Ecto neural progenitor cell (in vitro differentiated cells): ENCODE results near the gene YIF1A.

Experiments used
- DNase-seq: peaks from one replicate; pipeline ENCODE4 v3.0.0-alpha.2; 2018; ENCODE audit warnings: low spot score

Gene YIF1A

DNA sequence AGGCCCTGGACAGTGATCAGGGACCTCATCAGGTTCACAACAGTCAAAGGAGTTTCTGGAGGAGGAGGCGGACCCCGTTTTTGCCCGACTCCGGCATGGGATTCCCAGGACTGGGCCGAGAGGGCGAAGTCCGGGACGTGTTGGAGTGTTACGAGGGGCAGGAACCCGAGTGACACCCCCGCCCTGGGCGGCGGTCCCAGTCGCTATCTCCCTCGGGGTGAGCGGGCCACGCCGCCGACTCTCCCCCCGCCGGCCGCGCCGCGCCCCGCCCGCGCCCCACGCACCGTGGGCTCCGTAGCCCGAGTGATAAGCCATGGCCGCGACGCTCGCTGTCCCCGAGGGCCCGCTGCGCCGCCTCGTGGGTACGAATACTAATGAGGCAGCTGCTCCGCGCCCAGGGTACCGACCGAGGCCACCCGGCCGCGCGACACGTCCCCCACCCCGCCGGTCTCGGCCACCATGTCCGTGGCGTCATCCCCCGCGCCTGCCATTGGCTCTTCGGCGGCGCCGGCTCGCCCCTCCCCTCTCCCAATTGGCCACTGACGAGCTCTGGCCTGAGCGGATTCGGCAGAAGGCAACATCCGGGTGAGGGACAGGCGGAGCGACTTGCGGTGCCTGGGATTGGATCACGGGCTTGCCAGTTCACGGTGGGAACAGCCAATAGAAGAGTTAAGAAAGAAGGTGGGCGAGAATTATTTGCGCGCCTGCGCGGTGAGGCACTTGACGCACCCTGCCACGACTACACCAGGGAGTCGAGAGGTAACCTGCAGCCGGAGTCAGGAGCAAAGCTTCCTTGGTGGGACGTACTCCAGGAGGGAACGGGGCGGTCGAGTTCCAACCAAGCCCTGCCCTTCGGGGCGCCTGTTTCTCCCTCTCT lies at the start of gene YIF1A:
YIF1A (minus strand) TSS at position 473 of the 877 bp plus-strand sequence; CDS start at position 315, 158 bp downstream.
- DNase-seq: peak; percentile 98

DNA sequence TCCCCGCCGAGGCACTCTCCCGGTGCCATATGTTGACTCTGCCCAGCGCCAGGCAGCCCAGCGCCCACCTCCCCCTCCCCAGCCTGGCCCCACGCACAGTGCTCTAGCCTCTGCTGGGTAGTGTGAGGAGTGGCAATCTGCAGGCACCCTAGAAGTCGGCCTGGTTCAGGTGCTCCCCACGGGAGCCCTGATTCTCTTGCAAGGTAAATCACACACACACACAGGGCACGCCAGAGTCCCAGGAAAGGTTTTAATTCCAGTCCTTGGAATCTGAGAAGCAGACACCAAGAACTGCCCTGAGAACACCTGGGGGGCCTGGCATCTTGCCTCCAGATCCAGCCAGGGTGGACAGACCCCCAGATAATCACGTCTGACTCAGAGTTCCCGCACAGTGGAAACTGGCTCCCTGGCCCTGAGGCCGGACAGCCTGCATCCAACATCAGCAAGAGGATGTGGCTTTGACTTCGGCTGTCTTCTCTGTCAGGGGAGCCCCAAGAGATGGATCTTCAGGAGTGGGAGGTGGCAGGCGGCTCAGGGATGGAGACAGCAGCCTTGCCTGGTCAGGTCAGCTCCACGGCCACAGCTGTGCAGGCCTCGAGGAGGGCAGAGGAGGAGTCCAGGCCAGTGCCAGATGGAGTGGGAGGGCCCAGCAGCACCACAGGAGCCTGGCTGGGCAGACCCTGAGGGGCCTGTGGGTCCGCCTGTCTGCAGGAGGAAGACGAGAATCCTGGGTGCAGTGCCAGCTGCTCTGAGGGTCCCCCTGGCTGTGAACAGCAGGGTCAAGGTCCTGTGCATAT lies 48.4 kb upstream of the YIF1A start:
- DNase-seq: peak; percentile 48

- DNase-seq: peak; percentile 81
Measured at GRCh38 chr11:66336234-66337102, 47.5 kb upstream of the YIF1A start, which contains the start of gene RIN1. RIN1 (minus strand) TSS chr11:66336434; CDS start chr11:66336402, 32 bp downstream.

GRCh38 chr11:66335531-66336233 lies 46.7 kb upstream of the YIF1A start:
- peak; percentile 63 for DNase-seq

GRCh38 chr11:66334605-66335442 lies 45.9 kb upstream of the YIF1A start:
- DNase-seq: no peak

DNA sequence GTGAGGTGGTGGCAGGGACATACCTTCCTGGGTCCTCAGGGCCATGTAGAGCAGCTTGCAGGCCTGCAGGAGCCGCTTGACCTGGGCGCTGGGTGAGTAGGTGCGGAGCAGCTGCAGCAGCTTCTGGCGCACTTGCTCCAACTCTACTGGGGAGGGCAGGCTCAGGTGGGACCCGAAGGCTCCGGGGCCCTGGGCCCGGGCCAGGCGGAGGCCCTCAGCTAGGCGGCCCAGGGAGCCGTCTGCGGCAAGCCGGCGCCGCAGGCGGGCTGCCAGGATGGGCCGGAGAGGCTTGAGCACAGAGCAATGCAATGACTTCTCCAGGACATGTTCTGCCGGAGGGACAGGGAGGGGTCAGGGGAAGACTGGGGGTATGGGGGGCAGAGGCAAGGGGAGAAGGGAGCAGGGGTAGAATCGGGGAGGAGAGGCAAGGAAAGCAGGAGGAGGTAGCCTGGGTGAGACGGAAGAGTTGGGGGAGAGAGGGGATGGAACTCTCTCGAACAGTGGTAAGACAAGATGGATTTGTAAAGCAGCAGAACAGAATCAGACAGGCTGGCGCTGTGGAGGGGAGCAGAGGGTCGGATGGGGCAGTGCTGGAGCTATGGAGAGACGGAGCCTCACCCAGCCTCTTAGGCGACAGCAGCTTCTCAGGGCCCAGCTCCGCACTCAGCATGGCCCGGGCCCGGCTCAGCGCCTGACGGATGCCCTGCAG lies 45.1 kb upstream of the YIF1A start:
- peak; percentile 46 for DNase-seq

GRCh38 chr11:66333220-66333877 lies 44.4 kb upstream of the YIF1A start:
- peak; percentile 35 for DNase-seq

DNA sequence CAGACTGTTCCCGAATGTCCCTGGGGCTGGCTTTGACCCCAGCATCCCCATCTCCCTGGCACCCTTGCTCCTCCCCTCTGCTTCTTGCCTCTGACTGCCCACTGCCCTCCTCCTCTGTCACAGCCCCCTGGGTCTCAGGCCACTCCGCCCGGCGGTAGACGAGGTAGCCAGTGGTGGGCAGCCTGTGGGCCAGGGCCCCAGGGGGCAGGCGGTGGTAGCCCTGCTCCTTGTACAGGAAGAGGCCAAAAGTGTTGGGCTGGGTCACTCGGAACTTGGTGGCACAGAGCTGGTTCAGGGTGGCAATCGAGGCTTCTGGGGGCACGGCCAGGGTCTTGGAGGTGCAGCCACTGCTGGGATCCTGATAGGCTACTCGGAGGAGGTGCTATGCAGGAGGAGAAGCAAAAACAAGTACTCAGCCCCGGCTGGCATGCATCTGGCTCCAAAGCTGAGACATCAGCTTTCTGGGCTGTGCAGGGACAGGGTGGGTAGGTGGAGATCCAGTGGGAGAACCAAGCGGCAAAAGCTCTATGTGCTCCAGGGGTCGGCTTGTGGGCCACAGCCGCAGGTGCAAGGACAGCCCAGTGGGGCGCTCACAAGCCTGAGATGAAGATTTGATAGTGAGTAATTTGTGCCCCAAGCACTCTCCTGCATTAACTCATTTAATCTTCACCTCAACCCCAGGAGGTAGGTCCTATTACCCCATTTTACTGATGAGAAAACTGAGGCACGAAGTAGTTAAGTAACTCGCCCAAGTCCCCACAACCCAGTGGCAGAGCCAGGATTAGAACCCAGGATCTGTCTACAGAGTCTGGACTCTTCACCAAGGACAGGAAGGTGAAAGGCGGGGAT lies 43.7 kb upstream of the YIF1A start:
- no peak for DNase-seq

- DNase-seq: peak; percentile 37
Measured at GRCh38 chr11:66331542-66332370, 42.8 kb upstream of the YIF1A start.

DNA sequence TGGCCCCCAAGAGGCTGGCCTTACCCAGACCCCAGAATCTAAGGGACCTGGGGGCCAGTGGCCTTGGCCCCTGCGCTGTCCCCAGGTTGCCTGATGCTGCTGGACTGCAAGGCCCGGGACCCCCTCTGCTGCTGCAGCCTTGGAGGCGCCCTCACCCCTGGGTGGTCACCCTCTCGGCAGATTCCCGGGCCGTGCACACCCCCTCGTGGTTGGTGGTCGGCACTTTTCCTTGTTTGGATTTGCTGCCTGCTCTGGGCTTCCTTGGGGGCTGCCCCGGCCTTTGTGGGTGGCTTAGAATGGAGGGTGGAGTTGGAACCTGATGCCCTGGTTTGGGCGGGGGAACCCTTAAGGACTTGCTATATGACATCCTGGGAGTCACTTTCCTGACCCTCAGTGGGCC lies 42.0 kb upstream of the YIF1A start:
- DNase-seq: peak; percentile 46

- no peak for DNase-seq
Measured at GRCh38 chr11:66329165-66329673, 40.3 kb upstream of the YIF1A start.

- DNase-seq: peak; percentile 90
Measured at GRCh38 chr11:66328302-66329144, 39.6 kb upstream of the YIF1A start.

DNA sequence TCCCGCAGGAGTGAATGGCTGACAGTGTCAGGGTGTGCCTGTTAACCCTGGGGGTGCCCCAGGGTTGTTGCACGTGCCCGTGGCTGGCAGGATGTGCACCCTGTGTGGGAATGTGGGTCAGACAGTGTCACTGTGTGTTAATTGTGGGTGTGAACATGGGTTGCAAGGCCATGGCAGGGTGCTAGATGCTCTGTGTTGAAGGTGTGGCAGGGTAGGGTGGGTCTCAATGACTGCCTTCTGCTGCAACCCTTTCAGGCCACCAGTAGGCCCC lies 39.0 kb upstream of the YIF1A start:
- no peak for DNase-seq

GRCh38 chr11:66327171-66328030 lies 38.5 kb upstream of the YIF1A start:
- DNase-seq: peak; percentile 50
